Smooth muscle cell of trachea (primary cell): ENCODE data around the gene LSS. TPM values are rescaled to one million over a fixed set of nuclear protein-coding genes. Genes with fewer than 3 reads are reported as not detected.

Experiments used
- total RNA-seq: library from RNA; depleted of rRNA; stranded (reverse); fragments of >200 nt; gene quantifications from 2 replicates; pipeline ENCODE4 v1.2.1, GENCODE V29; 2014

The LSS gene
- total RNA-seq = 233 and 321 TPM in 2 replicates

DNA sequence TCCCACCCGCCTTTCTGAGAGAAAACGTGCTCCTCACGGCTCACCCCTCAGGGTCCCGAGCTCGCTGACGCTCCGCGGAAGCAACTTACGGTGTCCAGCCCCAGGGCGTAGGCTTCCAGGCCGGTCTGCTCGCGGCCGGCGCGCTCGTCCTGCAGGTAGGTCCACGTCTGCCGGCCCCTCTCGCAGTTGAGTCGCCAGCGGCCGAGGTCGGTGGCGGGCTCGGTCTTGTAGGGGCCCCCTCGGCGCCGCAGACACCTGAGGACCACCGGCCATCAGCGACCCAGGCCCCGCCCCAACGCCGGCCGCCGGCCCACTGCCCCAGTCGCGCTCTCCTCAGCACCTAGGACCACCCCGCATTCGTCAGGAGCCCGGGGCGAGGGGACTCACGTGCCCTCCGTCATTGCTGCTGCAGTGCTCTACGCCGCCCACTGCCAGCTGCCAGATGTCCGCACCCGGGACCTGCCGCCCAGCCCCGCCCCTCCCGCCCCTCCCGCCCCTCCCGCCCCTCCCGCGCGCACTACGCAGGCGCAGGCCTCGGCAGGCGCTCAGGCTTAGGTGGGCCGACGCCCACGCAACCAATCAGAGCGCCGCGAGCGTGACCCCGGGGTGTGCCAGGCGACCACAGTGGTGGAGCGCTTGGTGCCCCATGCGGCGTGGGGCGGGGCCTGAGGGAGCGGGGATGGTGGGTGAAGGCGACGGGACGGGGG is at the start of gene LSS:
LSS (minus strand) TSS at position 430 of the 707 bp plus-strand sequence; CDS start at position 401, 29 bp downstream.

DNA sequence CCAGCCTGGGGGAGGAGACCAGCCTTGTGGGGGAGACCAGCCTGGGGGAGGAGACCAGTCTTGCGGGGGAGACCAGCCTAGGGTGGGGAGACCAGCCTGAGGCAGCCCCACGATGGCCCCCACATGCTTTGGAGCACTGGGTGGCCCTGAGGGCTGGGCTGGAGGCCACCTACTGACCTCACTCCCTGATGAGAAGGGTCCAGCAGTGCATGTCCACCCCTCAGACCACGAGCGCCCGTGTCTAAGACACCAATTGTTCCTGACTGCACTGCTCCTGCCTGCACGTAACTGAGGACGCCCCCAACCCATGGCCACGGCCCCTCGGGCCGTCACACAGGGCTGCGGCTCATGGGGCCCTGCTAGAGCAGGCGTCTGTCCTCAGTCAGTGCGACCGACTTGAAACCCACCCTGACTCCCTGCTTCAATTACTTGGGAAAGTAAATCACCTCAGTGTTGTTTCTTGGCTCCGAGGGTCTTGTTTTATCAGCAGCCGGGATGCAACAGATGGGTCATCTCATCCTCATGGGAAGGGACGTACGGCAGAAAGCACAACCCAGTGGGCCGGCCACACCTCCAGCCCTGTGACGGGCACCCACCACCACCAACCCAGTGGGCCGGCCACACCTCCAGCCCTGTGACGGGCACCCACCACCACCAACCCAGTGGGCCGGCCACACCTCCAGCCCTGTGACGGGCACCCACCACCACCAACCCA is 44.5 kb downstream of the LSS start, which contains the start of gene SPATC1L:
SPATC1L (minus strand) TSS at position 550 of the 715 bp plus-strand sequence. CDS start 1,643 bp downstream, outside the sequence.

GRCh38 chr21:46155514-46156377 is 72.8 kb downstream of the LSS start, which contains the start of gene FTCD:
FTCD (minus strand) TSS chr21:46155579; CDS start chr21:46155523, 56 bp downstream.

Other genes with a start within 250 kb of the LSS start
- gene COL6A1, start 247.0 kb downstream of the LSS start, total RNA-seq = 1,502 and 2,913 TPM in 2 replicates
- 1,719 and 2,867 TPM in 2 replicates for gene COL6A2, start 130.7 kb downstream of the LSS start, total RNA-seq
- 1.7 TPM in 1 of 2 replicates, not detected in the other for gene FTCD, start 73.2 kb downstream of the LSS start, total RNA-seq
- gene SPATC1L, start 44.3 kb downstream of the LSS start, total RNA-seq = 12.2 and 14.6 TPM in 2 replicates
- 91.8 and 100 TPM in 2 replicates for gene MCM3AP, start 56.8 kb upstream of the LSS start, total RNA-seq
- 14.4 and 21.1 TPM in 2 replicates for gene YBEY, start 57.6 kb upstream of the LSS start, total RNA-seq
- 3.0 and 8.9 TPM in 2 replicates for gene C21orf58, start 95.1 kb upstream of the LSS start, total RNA-seq
- 25.8 and 39.7 TPM in 2 replicates for gene PCNT, start 95.4 kb upstream of the LSS start, total RNA-seq
- gene DIP2A, start 230.1 kb upstream of the LSS start, total RNA-seq = 28.6 and 38.4 TPM in 2 replicates